Left kidney (tissue), 2 donors: ENCODE measurements around the gene FGGY. TPM values are rescaled to one million over a fixed set of nuclear protein-coding genes. Genes with fewer than 3 reads are reported as not detected.
A peak's percentile ranks its signal among the peaks of the same experiment; 100 is the strongest.
"Not testable (repeated sequence)": the region's sequence is repeated elsewhere in the genome, so short reads cannot be mapped to it uniquely, and the experiment has no call there.

Experiments
- DNase-seq: peaks from one replicate; pipeline ENCODE4 v3.0.0-alpha.2; 2013
- polyA plus RNA-seq: library from polyadenylated mRNA; unstranded; fragments of 120-200 nt; gene quantifications from one replicate; pipeline ENCODE4 v1.2.1, GENCODE V29; 2013; ENCODE audit not compliant: insufficient read length

Gene FGGY
- polyA plus RNA-seq, 1 donor: 26.6 TPM

DNA sequence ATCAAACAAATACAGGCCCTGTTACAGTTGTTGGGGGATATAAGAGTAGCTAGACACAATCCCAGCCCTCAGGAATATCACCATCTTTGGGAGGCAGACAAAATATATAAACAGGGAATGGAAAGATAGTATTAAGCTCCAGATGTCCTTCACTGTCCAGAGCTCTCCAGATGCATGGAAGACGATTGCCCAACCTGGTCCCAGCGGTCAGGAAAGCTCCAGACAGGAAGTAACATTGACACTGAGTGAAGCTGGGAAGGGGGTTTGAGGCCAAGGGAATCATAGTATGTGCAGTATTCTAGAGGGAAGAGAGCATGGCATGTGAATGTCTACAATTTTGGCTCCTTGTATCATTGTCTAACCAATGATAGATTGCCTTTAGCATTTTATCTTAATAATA lies 344.0 kb downstream of the FGGY start:
- DNase-seq: no peak

DNA sequence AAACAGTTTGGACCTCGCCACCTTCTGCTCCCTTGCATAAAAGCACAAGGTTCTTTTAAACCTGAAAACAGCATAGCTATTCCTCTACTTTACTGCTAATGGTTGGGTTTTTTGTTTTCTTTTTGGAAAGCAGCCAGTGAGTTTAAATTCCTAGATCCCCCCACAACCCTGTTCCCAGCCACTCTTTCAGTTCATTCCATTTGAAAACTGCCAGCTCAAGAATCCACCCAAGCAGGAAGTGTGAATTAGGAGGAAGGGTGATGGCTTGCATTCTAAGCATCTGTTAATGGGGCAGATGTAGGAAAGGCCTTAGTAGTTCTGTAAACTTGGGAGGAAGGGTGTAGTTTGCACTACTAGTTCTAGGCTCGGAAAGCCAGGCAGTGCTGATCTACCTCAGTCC lies 344.9 kb downstream of the FGGY start:
- DNase-seq: no peak

DNA sequence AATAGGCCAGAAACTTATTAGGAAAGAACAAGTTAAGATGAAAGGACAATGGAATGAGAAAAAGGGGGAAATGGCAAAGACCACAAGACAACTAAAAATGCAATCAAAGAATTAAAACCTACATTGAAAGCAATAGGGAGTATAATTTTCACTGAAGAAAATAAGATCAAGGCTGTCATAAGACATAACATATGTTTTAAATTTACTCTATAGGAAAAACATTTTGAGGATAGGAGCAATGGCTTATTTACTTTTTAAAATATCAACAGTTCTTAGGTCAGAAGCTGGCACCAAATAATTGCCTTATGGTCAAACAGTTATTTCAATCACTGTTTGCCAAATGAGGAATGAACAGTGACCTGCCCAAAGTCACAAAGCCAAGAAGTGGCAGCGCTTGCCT lies 346.6 kb downstream of the FGGY start:
- DNase-seq: no peak

DNA sequence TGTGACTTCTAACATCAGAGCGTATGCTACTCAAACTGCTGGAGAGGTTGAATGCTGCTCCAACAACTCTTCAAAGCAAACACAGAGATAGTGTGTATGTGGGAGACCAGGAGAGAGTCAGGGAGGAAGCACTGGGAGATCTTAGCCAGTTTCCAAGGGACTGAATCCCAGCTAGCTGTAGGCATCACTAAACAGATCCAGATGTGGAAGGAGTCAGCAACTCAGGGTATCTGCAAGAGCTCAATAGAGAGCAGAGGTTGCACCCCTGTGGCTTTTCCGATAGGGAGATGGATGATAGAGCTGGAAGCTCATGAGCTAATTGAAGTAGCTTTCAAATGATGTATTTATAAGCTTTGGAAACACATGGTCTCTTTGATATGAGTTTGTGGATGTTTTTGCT lies 349.0 kb downstream of the FGGY start:
- DNase-seq: no peak

DNA sequence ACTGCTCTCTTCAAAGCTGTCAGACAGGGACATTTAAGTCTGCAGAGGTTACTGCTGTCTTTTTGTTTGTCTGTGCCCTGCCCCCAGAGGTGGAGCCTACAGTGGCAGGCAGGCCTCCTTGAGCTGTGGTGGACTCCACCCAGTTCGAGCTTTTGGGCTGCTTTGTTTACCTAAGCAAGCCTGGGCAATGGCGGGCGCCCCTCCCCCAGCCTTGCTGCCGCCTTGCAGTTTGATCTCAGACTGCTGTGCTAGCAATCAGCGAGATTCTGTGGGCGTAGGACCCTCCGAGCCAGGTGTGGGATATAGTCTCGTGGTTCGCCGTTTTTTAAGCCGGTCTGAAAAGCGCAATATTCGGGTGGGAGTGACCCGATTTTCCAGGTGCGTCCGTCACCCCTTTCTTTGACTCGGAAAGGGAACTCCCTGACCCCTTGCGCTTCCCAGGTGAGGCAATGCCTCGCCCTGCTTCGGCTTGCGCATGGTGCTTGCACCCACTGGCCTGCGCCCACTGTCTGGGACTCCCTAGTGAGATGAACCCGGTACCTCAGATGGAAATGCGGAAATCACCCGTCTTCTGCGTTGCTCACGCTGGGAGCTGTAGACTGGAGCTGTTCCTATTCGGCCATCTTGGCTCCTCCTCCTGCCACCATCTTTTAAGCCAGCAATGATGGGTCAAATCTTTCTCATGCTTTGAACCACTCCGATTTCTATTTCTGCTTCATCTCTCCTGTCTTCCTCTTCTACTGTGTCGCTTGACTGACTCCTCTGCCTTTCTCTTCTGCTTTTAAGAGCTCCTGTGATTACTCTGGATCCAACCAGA lies 356.5 kb downstream of the FGGY start:
- DNase-seq: not testable (repeated sequence)

DNA sequence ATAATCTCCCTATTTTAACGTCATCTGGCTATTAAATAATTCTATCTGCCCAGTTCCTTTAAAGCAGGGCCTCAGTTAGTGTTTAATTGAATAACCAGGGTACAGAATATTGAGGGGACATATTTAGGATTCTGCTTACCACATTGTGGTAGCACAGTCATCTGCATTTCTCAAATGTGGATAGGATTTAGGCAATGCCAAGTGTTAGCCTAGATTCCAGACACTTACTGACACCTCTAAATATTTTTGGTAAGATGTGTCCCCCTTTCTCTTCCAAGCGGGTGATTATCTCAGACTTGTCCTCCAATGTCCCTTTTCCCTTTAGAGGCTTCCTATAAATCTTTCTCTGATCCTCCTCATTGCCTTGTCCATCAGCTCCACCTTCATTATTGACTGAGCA lies 357.1 kb downstream of the FGGY start:
- no peak for DNase-seq

DNA sequence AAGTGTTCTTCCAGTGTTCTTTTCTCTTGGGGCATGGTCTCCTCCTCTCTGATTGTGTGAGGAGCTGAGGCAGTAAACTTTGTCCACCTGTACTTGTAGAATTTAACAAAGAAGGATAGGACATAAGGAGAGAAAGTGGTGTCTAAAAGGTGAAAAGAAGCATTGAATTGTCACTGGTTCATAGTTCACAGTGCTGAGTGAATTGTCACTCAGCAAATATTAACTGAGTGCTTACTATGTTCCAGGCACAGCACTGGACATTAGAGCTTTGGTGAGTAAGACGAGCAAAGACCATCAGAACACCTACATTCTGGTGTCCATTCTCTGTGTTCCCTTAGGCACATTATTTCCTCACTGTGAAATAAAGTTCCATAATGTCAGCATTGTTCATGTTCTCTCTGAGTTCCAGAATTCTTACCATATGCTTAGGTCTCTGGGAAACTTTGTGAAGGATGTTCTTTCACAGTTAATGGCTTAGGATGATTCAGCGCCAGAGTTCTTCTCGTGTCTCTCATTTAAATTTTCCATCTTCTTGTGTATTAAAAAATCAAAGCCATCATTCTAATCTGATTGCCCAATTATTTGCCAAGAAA lies 361.1 kb downstream of the FGGY start:
- DNase-seq: no peak

DNA sequence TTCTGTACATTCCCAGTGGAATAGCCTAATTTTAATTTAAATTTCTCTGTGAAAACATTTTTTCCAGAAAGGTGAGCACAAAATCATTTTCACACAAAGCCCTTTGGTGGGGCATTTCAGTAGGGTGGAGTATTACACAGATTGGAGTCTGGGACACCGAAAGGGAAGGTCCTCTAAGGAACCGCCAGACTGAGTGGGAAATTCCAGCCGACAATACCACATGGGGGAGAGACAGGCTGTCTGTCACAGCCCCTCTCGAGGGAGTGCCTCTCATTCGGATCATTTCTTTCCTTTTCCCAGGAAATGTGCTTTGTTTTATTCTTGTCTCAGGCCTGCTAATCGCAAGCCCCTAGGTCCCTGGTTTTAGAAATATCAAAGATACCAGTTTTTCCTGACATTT lies 367.3 kb downstream of the FGGY start:
- no peak for DNase-seq

DNA sequence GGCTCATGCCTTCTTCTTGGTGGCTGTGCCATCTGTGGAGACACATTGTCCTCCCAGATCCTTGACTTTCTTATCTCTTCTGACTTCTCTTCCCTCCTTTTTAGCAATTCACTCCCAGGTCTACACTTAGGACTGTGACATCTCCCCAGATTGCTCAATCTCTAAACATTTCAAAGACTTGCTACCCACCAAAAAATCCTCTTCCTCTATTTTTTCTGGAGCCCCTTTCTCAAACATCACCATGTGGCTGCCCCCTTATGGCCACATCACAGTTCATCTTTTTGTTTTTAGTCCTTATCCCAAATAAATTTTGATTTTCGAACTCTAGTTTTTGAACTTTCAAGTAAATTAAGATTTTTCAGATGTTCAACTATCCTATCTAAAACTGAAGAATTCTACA lies 369.2 kb downstream of the FGGY start:
- no peak for DNase-seq

DNA sequence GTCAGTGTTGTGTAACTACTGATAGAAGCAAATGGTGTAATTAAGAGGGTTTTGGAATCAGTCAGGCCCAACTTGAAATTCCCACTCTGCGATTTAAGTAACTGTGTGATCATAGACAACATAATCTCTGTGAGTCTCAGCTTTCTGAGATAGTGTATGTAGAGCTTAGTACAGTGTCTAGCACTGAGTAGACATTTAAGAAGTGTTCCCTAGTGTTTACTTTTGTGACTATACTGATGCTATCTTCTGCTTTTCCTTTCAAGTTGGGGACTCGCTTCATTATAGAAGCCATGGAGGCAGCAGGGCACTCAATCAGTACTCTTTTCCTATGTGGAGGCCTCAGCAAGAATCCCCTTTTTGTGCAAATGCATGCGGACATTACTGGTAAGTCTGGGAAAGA lies 370.1 kb downstream of the FGGY start:
- DNase-seq: no peak

DNA sequence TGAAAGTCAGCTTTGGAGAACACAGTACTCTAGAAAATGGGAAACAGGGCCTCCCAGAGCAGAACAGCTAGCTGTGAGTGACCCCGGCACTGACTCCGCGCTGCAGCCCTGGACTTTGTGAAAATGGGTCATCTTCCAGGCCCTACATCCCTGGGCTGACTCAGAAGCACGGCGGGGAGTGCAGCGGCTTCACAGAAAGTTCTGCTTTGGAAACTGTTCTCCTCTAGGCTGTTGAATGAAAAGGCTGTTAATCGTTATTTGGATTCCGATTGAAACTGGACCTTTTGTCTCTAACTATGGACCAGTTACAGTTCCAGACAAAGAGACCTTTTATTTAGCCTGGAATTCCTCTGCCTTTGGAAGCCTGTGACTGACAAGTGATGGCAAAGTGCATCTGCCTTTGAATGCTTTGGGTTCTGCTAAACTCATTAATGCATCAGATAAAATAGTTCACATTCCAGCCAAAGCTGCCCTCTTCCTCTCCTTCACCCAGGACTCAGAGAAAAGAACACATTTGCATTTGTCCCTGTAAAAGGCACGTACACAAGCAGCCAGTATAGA lies 372.9 kb downstream of the FGGY start:
- DNase-seq: no peak

DNA sequence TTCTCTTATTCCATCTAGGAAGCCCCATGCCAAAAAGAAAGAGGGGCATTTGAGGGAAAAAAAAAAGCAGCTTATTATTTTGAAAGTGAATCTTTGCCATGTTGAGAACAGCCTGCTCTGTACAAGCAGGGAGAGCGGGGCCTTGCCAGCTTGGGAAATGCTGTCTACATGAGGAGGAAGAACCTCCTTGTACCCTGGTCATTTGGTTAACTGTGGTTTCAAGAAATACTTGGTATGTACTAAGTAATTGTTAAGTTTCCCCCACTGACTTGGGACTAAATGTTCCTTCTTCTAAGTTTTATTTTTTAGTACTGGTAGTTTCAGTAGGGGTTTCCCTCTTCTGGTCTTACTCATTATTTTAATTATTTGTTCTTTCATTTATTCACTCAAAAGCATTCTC lies 373.8 kb downstream of the FGGY start:
- DNase-seq: no peak

DNA sequence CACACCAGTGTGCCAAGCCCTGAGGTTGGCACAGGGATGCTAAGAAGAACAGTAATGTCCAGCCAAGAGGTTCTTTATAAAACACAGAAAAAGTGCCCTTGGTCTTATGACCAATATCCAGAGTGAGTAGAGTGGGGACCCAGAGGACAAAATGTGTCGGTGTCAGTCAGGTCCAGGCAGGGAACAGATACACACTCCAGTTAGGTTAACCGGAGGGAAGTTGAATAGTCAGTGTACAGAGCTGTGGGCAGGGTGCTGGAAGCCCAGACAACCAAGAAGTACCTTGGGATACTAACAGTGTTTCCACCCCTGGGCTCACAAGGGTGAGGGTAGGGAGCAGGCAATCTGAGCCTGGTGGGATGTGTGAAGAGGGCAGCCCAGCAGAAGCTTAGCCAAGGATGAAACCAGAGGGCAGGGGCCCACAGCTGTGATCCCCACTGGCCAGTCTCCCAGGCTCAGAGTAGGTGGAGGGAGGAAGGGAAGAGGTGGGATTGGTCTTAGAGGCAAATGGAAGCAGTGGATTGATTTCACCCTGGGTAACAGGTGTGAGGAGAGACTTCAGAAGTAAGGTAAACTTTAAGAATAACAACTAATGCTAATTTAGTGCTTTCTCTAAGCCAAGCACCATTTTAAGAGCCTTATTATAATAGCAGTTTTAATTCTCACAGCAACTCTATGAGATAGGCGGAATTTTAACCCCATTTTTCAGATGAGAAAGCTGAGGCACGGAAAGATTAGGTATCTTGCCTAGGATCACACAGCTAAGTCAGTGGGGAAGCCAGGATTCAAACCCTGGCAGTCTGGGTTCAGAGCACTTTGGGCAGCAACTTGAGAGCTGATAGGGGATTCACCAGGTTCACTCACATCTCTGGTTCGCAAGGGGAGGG lies 374.4 kb downstream of the FGGY start:
- no peak for DNase-seq

DNA sequence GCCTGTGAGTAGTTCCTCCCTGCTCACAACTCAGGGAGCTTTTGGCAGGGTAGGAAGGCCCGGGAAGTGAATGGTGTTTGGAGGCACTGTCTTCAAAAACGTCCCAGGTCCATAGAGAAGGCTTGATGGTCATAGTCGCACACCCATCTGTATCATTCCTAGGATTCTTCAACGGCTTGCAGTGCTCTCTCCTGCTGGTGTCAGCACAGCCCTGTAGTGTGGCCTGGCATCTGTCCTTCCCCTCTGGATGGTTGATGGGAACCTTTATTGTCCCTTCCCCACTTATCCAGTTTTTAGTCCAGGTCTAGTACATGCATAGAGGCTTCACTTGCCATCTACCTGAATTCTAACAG lies 375.0 kb downstream of the FGGY start:
- DNase-seq: no peak

DNA sequence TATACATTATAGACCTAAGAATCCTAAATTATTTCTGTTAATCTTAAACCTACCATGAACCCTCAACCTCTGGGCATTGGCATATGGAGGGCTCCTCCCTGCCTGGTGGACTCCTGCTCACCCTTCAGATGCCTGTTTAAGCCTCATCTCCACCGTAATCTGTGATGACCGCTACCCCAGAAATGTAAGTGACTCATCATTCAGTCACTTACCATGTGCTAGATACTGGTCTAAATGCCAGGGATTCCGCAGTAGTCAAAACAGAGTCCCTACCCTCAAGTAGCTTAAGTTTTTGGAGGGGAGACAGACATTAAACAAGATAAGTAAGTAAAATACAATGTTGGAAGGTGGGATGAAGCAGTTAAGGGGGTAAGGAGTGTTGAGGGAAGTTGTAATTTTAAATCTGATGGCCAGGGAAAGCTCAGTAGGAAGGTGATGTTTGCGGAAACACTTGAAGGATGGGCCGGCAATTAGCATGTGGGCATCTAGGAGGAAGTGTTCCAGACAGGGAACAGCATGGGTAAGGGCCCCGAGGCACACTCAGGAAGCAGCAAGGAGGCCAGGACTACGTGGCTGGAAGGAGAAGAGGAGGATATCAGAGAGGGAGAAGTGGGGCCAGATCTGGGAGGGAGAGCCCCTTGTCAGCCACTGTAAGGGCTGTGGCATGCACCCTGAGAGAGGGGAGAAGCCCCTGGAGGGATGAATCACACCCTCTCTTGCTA lies 376.1 kb downstream of the FGGY start:
- DNase-seq: no peak

DNA sequence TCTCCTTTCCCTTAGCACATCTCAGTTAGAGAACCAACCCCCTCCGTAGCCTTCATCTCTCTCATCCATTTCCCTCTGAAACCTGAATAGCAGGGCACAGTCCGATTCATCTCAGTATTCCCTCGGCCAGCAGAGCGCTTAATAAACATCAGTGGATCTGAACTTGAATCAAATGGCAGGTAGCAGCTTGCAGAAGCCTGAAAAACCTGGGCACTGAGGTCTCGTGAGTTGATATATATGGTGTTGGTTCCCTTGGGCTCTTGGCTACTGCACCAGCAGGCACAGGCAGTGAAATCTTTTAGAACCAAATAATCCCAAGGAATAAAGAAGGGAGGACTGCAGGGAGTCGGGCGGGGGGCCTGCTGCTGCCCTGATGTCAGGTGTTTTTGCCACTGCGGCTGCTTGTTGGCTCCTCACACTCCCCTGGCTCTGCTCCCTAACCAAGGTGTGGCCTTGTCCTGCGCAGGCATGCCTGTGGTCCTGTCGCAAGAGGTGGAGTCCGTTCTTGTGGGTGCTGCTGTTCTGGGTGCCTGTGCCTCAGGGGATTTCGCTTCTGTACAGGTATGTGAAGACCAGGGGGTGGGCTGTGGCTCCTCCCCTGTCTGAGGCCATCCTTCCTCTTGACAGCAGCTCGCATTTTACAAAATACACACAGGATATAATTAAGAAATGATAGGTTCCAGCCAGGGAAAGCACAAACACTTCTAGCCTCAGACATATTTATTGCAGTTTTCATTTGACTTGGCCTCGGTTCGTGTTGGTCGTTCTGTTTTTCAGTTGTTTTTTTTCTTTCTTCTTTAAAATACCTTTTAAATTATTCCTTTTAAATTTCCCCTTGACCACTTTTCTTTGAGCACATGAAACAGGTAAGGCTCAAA lies 376.9 kb downstream of the FGGY start:
- no peak for DNase-seq

DNA sequence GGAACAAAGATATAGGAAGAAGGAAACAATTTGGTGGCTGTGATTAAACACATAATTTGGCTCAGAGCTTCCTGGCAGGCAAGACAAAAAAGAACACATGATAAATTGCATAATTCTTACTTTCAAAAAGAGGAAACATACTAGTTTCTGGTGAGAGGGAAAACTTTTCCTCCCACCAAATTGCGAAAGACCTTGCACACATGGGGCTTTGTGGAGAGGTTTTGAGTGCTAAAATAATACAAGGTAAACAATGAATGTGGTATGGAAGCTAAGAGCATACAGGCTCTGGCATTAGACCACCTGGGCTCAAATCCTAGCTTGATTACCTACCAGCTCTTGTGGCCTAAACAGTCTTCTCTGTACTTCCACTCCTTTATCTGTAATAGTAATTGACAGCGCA lies 377.7 kb downstream of the FGGY start:
- no peak for DNase-seq

DNA sequence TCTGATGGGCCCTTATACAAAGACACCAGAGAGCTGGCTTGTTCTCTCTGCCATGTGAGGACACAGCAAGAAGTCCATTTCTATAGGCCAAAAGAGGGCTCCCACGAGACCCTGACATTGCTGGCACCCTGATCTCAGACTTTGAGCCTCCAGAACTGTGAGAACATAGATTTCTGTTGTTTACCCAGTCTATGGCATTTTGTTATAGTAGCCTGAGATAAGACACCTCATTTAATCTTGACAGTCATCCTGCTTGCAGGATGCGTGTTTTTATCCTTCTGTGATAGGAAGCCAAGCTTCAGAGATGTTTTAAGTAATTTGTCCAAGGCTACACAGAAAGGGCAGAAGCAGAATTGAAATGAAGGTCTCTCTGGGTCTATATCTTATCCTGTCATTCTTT lies 379.0 kb downstream of the FGGY start:
- no peak for DNase-seq

DNA sequence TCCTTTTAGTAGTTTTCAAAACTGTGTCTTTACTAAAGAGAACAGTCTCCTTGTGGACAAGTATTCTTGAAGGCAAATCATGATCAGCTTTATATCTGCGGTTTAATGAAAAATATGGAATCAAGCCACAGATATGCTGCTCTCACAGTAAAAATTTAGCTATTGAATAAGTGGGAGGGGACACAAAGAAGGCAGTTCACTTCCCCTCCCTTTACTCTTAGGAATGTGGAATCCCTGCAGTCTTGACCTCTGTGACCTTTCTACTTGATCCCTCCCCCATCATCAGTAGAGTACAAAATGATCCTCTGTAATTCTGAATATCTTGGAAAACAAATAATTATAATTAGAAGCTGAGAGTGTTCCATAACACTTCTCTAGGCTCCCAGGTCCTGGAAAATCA lies 381.1 kb downstream of the FGGY start:
- DNase-seq: no peak

DNA sequence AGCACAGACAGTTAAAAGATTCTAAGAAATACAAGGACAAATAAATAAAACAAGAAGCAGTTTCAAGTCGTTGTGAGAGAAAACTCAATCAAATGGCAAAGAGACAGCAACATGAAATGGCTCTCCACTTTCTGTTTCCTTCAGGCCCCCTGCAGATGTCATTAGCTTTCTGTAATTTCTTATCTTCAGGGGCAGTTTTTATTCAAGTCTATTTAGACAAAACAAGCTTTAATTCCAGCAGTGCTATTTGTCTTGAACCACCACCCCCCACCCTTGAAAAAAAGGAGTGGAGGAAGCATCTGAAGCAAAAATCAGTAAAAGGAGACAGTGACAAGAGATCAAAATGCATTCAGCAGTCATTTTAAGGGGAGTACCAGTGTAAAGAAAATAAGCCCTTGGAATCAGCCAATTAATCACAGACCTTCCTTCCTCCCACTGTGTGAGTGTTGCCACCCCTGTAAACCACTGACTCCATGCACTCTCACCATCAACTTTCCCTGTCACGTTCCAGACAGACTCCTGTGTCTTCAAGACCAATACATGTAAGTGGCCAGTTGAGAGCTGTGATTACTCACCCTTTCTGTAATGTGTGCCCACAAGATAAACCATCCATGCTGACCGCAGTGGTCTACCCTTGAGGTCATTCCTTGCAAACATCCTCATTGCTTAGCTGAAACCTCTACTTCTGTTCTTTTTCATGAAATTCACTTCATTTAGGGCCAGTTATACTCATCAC lies 381.8 kb downstream of the FGGY start:
- peak; percentile 71 for DNase-seq
